GM12864 (cell line): ENCODE data around the gene SORCS1.

Experiments used
- DNase-seq: peaks from one replicate; pipeline ENCODE4 v3.0.0-alpha.2; 2011; ENCODE audit warnings: low read depth
- H3K4me3 ChIP-seq: 2 replicates; pipeline ENCODE4 v1.5.1; 2011; ENCODE audit warnings: mild to moderate bottlenecking, low read depth, low read length, control low read depth
- TF ChIP-seq, protein P1 (sequence below): IDR thresholded peaks from 2 replicates; pipeline ENCODE4 v1.5.1; 2011; ENCODE audit warnings: low read depth, mild to moderate bottlenecking, moderate library complexity, low read length, control low read depth, inconsistent platforms; ENCODE audit errors: missing control alignments

The SORCS1 gene

DNA sequence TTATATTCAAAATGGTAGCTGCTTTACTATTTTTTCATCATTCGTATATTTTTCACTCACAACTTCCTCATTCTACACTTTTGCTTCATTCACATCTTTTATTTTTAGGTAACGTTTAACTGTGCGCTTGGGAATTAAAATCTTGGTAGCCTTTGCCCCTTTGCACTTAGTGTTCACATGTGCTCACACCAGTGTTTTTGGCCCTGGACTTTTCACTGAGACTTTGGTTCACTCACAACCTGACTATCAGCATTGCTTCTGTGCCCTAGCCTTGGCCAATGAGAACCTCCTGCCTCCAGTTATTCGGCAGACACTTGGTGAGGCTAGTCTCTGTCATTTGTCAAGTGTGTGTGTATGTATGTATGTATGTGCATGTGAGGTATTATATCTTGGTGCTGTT lies 596.9 kb downstream of the SORCS1 start:
- no peak overlapping the region for H3K4me3 ChIP-seq
- DNase-seq, result no peak
- TF ChIP-seq, protein P1, sequence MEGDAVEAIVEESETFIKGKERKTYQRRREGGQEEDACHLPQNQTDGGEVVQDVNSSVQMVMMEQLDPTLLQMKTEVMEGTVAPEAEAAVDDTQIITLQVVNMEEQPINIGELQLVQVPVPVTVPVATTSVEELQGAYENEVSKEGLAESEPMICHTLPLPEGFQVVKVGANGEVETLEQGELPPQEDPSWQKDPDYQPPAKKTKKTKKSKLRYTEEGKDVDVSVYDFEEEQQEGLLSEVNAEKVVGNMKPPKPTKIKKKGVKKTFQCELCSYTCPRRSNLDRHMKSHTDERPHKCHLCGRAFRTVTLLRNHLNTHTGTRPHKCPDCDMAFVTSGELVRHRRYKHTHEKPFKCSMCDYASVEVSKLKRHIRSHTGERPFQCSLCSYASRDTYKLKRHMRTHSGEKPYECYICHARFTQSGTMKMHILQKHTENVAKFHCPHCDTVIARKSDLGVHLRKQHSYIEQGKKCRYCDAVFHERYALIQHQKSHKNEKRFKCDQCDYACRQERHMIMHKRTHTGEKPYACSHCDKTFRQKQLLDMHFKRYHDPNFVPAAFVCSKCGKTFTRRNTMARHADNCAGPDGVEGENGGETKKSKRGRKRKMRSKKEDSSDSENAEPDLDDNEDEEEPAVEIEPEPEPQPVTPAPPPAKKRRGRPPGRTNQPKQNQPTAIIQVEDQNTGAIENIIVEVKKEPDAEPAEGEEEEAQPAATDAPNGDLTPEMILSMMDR, result no peak

DNA sequence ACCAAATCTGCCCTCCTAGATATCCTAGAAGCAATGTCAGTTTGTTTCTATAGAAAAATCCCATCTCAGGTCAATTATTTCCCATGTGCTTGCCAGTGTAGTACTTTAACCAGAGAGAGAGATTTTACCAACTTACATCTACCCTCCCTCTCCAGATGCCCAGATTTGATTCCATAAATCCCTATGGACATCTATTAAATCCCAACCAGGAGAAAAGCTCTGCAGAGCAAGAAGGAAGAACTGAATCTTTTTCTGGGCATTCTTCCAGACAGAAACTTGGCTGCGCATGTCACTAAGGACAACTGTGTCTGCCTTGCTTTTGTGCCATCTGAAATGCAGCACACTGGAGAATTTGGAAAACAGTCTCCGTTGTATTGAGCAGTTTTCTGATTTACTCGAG lies 597.6 kb downstream of the SORCS1 start:
- H3K4me3 ChIP-seq, result no peak overlapping the region
- TF ChIP-seq, protein P1, result no peak
- DNase-seq, result no peak

DNA sequence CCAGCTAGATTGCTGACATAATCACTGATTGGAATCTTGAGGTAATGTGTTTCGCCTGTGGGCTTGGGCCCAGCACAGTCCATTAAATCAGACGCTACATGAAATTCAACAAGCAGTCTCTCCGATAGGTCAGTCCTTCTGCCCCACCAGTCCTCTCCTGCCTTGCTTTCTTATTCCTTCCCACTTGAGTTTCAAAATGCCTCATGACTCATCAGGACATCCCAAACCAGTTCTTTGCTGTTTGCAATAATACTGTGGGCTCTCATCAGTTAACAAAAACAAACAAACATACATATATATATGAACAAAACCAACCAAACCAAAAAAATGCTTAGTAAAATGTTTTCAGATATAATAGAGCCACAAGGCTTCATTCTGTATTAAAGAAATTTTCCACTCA lies 599.0 kb downstream of the SORCS1 start:
- no peak overlapping the region for H3K4me3 ChIP-seq
- TF ChIP-seq, protein P1, result no peak
- no peak for DNase-seq

DNA sequence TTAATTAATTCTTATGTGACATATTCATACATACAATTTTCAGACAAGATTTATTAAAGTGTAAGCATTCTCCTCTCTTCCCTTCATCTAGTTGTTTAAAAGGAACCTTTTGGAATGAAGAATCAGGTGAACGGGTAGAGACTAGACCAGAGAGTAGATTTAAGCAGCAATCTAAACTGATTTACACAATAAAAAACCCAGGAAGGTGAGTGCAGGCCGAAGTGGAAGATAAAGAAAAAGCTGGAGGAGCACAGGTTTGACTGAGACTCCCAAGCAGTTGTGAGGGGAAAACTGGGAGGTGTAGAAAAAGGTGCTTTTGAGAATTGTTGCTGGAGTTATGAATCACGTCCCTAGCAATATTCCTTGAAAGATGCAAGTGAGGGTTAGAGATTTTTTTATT lies 601.1 kb downstream of the SORCS1 start:
- H3K4me3 ChIP-seq, result no peak overlapping the region
- DNase-seq, result no peak
- TF ChIP-seq, protein P1, result no peak

DNA sequence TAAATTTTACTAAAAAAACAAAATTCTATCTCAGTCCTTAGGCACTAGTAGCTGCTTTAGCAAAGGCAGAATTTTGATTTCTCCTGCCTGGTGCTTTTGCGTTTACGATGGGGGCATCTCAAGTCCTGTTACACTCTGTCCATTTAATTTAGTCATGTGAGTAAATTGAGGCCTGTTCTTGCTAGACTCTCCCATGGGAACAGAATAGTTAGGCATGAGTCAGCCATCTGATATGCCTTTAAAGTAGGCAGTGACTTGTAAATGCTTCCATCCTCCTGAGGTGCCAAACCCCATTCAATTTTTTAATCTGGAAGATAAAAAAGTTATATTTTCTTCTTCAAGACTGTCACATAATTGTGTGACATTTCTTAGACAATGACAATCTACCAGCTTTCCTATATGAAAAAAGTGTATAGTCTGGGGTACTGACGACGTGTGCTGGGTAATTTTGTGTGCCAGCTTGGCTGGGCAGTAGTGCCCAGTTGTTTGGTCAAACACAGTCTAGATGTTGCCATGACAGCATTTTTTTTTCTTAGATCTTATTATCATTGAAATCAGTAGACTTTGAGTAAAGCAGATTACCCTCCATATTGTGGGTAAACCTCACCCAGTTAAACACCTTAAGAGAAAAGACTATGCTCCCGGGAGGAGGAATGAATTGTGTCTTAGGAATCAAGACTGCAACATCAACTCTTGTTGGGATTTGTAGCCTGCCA lies 603.4 kb downstream of the SORCS1 start:
- no peak overlapping the region for H3K4me3 ChIP-seq
- DNase-seq, result no peak
- TF ChIP-seq, protein P1, result no peak

DNA sequence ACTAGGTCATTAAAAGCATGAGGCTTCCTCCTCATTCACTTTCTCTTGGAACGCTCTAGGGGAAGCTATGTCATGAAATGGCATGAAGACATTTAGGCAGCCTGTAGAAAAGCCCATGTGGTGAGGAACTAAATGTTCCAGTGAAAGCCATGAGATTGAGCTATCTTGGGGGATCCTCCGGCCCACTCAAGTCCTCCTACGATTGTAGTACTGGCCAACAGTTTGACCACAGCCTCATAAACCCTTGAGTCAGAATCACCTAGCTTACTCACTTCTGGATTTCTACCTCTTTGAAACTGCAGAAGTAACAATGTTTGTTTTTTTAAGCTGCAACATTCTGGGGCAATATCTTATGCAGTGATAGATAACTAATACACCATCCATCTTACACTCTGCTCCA lies 605.1 kb downstream of the SORCS1 start:
- no peak for DNase-seq
- TF ChIP-seq, protein P1, result no peak
- no peak overlapping the region for H3K4me3 ChIP-seq

DNA sequence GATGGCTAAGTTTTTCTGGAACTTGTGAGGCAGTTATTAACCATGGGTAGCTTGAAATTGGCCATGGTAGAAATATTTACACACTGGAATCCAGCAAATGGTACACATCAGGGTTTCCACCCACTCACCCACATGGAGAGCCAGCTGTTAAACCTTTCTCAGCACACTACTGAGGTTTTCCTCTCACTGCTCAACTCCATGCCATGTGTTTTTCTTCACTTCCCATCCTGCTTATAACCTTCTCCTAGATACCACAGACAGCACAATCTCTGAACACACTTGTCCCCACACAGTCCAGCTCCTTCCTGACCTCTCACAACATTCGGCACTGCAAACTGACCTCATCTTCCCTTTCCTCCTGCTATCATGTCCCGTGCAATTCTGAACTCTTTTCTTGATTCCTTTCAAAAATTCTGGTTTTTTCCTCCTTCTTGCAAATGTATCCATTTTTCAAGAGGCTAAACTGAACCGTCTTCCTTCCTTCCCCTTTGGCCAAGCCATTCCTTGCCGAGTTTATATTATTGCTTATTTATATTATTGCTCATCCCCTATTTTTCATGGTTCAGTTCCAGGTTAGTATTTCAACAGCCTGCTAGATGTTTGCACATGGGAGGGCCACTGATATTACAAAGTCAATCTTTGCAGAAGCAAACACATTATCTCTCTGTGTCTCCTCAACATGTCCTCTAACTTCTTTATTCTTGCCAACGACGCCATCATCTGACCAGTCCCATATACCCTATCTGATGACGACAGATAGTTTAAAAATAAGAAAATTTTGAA lies 606.4 kb downstream of the SORCS1 start:
- no peak overlapping the region for H3K4me3 ChIP-seq
- TF ChIP-seq, protein P1, result no peak
- no peak for DNase-seq
